ENCODE data around the gene CLDN20.
"Not testable (repeated sequence)": the region's sequence is repeated elsewhere in the genome, so short reads cannot be mapped to it uniquely, and the experiment has no call there.

CLDN20 gene

GRCh38 chr6:155310596-155310995 is 46.8 kb downstream of the CLDN20 start:
- H3K27ac ChIP-seq = no peak overlapping the region
- DNase-seq = no peak
- H3K36me3 ChIP-seq = peaks cover 38% of the 10 kb centered on the region
- TF ChIP-seq CTCF (IDR thresholded peaks at IDR 0.05; ENCODE audit: low read depth, low read length) = no peak
- H3K4me3 ChIP-seq (ENCODE audit: low read depth, low read length) = no peak overlapping the region
- no peaks in the 10 kb centered on the region for H3K27me3 ChIP-seq (ENCODE audit: insufficient read depth, low read depth, severe bottlenecking)
- H3K9me3 ChIP-seq (ENCODE audit: severe bottlenecking) = no peaks in the 10 kb centered on the region

DNA sequence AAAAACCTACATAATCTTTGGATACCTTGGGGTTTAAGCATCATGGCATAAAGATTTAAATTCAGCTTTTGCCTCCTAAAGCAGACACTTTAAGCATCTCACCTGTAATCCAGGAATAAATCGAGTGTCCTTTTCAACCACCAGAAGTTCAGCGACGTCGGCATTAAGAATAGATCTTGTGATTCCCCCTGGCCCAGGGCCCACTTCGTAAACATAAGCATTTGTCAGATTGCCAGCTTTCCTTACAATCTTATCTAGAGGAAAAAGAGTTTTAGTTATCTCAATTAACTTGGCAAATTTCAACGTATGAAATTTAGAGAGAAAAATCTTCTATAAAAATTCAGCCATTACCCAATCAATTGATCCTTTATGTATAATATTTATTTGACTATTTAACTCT is 47.3 kb downstream of the CLDN20 start:
- no peak for TF ChIP-seq CTCF (IDR thresholded peaks at IDR 0.05; ENCODE audit: low read depth, low read length)
- H3K36me3 ChIP-seq = peaks cover 38% of the 10 kb centered on the region
- no peak overlapping the region for H3K4me3 ChIP-seq (ENCODE audit: low read depth, low read length)
- H3K27ac ChIP-seq = no peak overlapping the region
- DNase-seq = no peak
- no peaks in the 10 kb centered on the region for H3K9me3 ChIP-seq (ENCODE audit: severe bottlenecking)
- no peaks in the 10 kb centered on the region for H3K27me3 ChIP-seq (ENCODE audit: insufficient read depth, low read depth, severe bottlenecking)

- peaks cover 37% of the 10 kb centered on the region for H3K36me3 ChIP-seq
- H3K27me3 ChIP-seq (ENCODE audit: insufficient read depth, low read depth, severe bottlenecking) = no peaks in the 10 kb centered on the region
- no peaks in the 10 kb centered on the region for H3K9me3 ChIP-seq (ENCODE audit: severe bottlenecking)
- DNase-seq = no peak
- no peak overlapping the region for H3K27ac ChIP-seq
- no peak for TF ChIP-seq CTCF (IDR thresholded peaks at IDR 0.05; ENCODE audit: low read depth, low read length)
- H3K4me3 ChIP-seq (ENCODE audit: low read depth, low read length) = no peak overlapping the region
Measured at GRCh38 chr6:155311583-155311982, 47.8 kb downstream of the CLDN20 start.

DNA sequence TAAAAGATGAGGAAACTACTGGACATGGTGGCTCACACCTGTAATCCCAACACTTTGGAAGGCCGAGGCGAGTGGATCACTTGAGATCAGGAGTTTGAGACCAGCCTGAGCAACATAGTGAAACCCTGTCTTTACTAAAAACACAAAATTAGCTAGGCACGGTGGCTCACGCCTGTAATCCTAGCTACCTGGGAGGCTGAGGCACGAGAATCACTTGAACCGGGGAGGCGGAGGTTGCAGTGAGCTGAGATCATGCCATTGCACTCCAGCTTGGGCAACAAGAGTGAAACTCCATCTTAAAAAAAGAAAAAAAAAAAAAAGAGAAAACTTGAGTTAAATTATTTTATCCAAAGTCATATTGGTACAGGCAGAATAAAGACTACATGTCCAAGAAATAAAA is 49.1 kb downstream of the CLDN20 start:
- H3K36me3 ChIP-seq = peaks cover 27% of the 10 kb centered on the region
- H3K27ac ChIP-seq; DNase-seq; H3K9me3 ChIP-seq (ENCODE audit: severe bottlenecking); H3K27me3 ChIP-seq (ENCODE audit: insufficient read depth, low read depth, severe bottlenecking); H3K4me3 ChIP-seq (ENCODE audit: low read depth, low read length): not testable (repeated sequence)

GRCh38 chr6:155313602-155314091 is 49.8 kb downstream of the CLDN20 start:
- TF ChIP-seq CTCF (IDR thresholded peaks at IDR 0.05; ENCODE audit: low read depth, low read length) = no peak
- H3K9me3 ChIP-seq (ENCODE audit: severe bottlenecking) = no peaks in the 10 kb centered on the region
- H3K36me3 ChIP-seq = peaks cover 21% of the 10 kb centered on the region
- no peak for DNase-seq
- peak overlapping the region; percentile 97 for H3K4me3 ChIP-seq (ENCODE audit: low read depth, low read length)
- H3K27ac ChIP-seq = peak overlapping the region; percentile 85
- no peaks in the 10 kb centered on the region for H3K27me3 ChIP-seq (ENCODE audit: insufficient read depth, low read depth, severe bottlenecking)

GRCh38 chr6:155314092-155314772 is 50.4 kb downstream of the CLDN20 start, which contains the start of gene TFB1M:
TSS of gene TFB1M (minus strand) at chr6:155314484. CDS start at chr6:155314428, 56 bp downstream.
- peak within 1 kb of the TSS; percentile 97 for H3K4me3 ChIP-seq (ENCODE audit: low read depth, low read length)
- no peaks in the 10 kb centered on the region for H3K9me3 ChIP-seq (ENCODE audit: severe bottlenecking)
- H3K27ac ChIP-seq = peak within 1 kb of the TSS; percentile 85
- no peak for TF ChIP-seq CTCF (IDR thresholded peaks at IDR 0.05; ENCODE audit: low read depth, low read length)
- H3K27me3 ChIP-seq (ENCODE audit: insufficient read depth, low read depth, severe bottlenecking) = no peaks in the 10 kb centered on the region
- H3K36me3 ChIP-seq = peaks cover 19% of the 10 kb centered on the region
- peak; percentile 99 for DNase-seq
